IgD-negative memory B cell (primary cell): ENCODE data around the gene UBTD2. TPM values are rescaled to one million over a fixed set of nuclear protein-coding genes. Genes with fewer than 3 reads are reported as not detected.

Source experiments
- H3K27ac Mint-ChIP-seq, 3 donors: one replicate each; pipeline ENCODE4 v1.8.0; 2020 to 2022; ENCODE audit warnings: mild to moderate bottlenecking in 3 of 3, mixed read lengths in 3 of 3, moderate library complexity in 1 of 3
- H3K27me3 Mint-ChIP-seq: one replicate; pipeline ENCODE4 v1.8.0; 2021; ENCODE audit warnings: mixed read lengths
- H3K36me3 Mint-ChIP-seq: one replicate; pipeline ENCODE4 v1.8.0; 2020; ENCODE audit warnings: mild to moderate bottlenecking, mixed read lengths
- H3K4me1 Mint-ChIP-seq, 3 donors: one replicate each; pipeline ENCODE4 v1.8.0; 2020 to 2022; ENCODE audit warnings: mixed read lengths in 3 of 3, mild to moderate bottlenecking in 1 of 3
- H3K4me3 Mint-ChIP-seq, 4 donors: one replicate each; pipeline ENCODE4 v1.8.0; 2020 to 2022; ENCODE audit warnings: mild to moderate bottlenecking in 4 of 4, mixed read lengths in 4 of 4, moderate library complexity in 3 of 4
- H3K9me3 Mint-ChIP-seq, 3 donors: one replicate each; pipeline ENCODE4 v1.8.0; 2020 to 2021; ENCODE audit warnings: mixed read lengths in 3 of 3, mild to moderate bottlenecking in 1 of 3
- polyA plus RNA-seq: library from polyadenylated mRNA; unstranded; fragments of 300-500 nt; fragmentation: Illumina TruSeq; gene quantifications from one replicate; pipeline ENCODE4 v1.2.3, GENCODE V29; 2021

UBTD2 gene
- polyA plus RNA-seq, 1 donor from 2014 or later: 3.1 TPM

DNA sequence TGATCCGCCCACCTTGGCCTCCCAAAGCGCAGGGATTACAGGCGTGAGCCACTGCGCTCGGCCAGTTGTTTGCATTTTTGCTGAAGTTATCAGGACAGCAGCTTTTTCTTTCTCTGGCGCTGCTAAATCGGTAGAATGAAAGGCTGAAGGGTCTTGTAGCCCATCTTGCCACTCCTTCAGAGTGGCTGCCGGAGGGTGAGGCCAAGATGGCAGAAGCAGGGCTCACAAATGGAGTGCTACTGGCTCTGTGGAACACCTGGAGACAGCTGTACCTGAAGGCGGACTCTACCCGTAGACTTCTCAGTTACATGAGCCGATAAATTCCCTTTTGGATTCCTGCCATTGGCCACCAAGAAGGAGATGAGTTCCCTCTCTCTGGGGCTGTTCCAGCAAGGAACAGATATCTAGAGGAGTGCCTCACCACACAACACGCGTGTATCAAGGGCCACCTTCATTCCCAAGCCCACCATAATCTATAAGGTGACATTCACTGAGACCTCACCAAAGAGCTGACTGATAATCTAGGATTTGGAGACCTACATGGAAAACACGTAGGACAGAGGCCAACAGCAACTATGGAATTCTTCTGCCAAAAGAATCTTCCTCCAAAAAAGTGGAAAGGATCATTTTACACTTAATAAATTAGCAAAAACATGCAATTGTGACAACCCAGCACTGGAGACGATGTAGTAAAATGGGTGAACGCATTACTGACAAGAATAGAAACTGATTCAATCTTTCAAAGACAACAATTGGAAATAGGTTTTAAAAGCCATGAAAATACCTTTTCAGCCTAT is 117.3 kb downstream of the UBTD2 start:
- Mint-ChIP-seq H3K27ac (peak overlapping the region in 2 of 3 donors; percentile 63 to 77), H3K4me3 (no peak overlapping the region), H3K9me3 (no peaks in the 10 kb centered on the region), H3K4me1 (peaks cover 25 to 52% (median 27%) of the 10 kb centered on the region in 3 donors), H3K36me3 (no peaks in the 10 kb centered on the region), H3K27me3 (no peaks in the 10 kb centered on the region)

DNA sequence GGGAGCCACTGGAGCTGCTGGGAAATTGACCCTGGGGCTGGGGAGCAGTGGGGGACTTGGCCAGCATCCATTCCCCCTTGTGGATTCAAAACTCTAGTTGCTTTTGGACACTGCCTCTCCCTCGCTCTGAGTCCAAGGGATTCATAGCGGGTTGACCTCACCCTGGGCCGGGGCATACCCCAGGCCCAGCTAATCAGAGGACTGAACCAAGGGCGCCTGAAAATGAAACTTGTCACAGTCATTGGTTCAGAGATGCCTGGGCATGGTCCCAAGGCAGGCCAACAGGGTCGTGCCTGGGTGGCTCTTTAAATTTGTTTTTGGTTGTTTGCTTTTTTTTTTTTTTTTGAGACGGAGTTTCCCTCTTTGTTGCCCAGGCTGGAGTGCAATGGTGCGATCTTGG is 118.1 kb downstream of the UBTD2 start:
- Mint-ChIP-seq H3K36me3 (no peaks in the 10 kb centered on the region), H3K4me3 (peak overlapping the region in 2 of 4 donors; percentile 43 to 87), H3K27ac (peak overlapping the region in 2 of 3 donors; percentile 59 to 92), H3K4me1 (peaks cover 31 to 53% (median 32%) of the 10 kb centered on the region in 3 donors), H3K9me3 (no peaks in the 10 kb centered on the region), H3K27me3 (no peaks in the 10 kb centered on the region)

DNA sequence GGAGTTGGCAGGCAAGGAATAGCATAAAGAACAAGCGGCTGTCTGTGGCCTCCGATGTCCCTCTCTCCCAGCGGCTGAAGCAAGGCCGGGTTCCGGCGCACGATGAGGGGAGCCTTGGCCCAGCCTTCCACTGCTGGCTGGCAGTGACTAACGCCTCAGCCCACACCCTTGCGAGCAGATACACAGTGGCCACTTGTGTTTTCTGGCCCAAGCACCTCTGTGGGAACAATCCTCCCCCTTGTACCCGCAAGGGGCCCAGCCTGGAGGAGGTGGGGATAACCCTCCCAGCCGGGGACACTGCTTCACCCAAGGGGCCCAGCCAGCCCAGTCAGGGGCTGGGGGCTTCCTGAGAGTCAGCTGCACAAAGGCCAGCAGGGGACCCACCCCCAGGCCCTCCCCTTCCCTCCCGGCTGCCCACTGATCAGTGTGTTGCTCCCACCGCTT is 118.8 kb downstream of the UBTD2 start:
- H3K36me3 Mint-ChIP-seq: no peaks in the 10 kb centered on the region
- no peaks in the 10 kb centered on the region for H3K9me3 Mint-ChIP-seq
- H3K4me3 Mint-ChIP-seq: peak overlapping the region in 1 of 4 donors; percentile 87
- H3K27ac Mint-ChIP-seq: peak overlapping the region in 2 of 3 donors; percentile 53 to 92
- no peaks in the 10 kb centered on the region for H3K27me3 Mint-ChIP-seq
- peaks cover 28 to 48% (median 29%) of the 10 kb centered on the region in 3 donors for H3K4me1 Mint-ChIP-seq

DNA sequence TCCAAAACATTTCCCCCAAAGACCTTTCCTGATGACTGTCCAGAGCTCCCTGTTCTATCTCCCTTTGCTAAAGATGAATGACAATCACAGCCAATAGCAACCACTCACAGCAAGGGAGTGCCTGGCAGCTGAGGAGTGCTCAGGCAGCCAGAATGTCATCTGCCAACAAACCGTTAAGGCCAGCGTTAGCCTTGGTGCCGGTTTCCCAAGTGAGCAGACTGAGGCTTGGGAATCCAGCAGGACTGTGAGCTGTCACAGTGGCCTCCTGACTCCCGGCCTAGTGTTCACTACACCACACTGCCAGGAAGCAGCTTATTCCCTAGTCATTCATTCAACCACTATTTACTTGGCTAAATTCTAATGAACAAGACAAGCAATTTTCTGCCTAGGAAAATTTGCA is 120.2 kb downstream of the UBTD2 start:
- H3K4me1 Mint-ChIP-seq: peaks cover 33 to 47% (median 34%) of the 10 kb centered on the region in 3 donors

DNA sequence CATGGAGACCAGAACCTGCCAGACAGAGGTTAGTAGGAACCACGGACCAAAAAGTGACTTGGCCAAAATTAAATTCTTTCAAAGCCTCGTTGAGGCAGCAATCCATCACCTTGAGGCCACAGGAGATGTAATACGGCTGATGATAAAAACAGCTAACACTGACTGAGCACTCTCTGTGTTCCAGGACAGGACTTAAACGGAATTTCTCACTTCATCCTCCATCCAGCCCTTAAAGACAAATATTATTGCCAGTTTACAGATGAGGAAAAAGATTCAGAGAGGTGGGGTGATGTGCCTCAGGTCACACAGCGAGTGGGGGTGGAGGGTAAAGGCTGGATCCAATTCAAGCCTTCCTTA is 120.6 kb downstream of the UBTD2 start:
- Mint-ChIP-seq H3K36me3 (no peaks in the 10 kb centered on the region), H3K4me1 (peaks cover 35 to 46% (median 38%) of the 10 kb centered on the region in 3 donors), H3K9me3 (no peaks in the 10 kb centered on the region), H3K27me3 (no peaks in the 10 kb centered on the region), H3K4me3 (peak overlapping the region in 1 of 4 donors; percentile 23), H3K27ac (peak overlapping the region in 1 of 3 donors; percentile 32)

More for the DNA sequence above, 120.2 kb downstream of the UBTD2 start:
- H3K9me3 Mint-ChIP-seq: no peaks in the 10 kb centered on the region
- peak overlapping the region in 1 of 4 donors; percentile 22 for H3K4me3 Mint-ChIP-seq
- H3K27ac Mint-ChIP-seq: no peak overlapping the region
- H3K36me3 Mint-ChIP-seq: no peaks in the 10 kb centered on the region
- H3K27me3 Mint-ChIP-seq: no peaks in the 10 kb centered on the region

DNA sequence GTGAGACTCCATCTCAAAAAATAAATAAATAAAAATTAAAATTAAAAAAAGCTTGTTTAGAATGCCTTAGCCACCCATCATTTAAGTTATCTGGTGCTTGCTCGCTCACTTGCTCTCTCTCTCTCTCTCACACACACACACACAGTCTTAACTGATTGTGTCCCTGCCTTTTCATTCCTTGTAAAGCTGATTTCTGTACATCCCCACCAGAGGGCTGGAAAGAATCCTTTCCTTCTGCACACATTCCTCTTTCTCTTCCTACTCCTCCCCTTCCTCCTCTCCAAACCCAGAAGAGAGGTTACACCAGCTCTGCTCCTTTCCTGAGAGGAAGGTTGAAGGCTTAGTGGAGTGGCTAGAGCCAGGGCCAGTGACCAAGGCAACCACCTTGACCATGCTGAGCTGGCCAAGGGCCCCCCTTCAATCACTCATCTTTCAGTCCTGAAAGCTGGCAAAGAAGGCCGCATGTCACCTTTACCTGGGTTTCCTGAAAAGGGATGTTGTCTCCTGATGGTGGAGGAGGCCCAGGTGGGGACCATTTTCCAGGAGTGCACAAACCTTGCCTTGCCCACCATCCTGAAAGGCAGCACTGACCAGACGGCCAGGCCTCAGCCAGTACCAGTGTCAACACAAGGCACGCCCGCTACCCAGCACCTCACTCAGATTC is 121.1 kb downstream of the UBTD2 start:
- H3K36me3 Mint-ChIP-seq: no peaks in the 10 kb centered on the region
- H3K4me1 Mint-ChIP-seq: peaks cover 33 to 45% (median 38%) of the 10 kb centered on the region in 3 donors
- H3K4me3 Mint-ChIP-seq: peak overlapping the region in 1 of 4 donors; percentile 78
- H3K9me3 Mint-ChIP-seq: no peaks in the 10 kb centered on the region
- peak overlapping the region in 2 of 3 donors; percentile 32 to 96 for H3K27ac Mint-ChIP-seq
- no peaks in the 10 kb centered on the region for H3K27me3 Mint-ChIP-seq

DNA sequence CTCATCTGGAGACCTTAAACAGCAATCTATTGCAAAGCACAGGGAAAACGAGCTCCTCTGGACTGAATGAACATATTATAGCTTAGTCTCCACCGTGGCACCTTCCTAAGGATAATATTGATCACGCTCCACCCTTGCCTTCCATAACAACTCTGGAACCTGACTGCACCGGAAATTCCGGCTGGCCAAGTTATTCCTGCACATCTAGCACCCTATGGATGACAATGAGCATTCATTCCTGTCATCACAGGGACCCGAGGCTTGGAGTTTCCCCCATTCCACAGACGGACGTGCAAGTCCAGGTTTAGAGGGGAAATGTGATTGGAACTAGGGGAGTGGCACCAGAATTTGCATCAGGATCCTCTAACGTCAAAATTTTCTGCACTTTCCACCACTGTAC is 123.1 kb downstream of the UBTD2 start:
- H3K9me3 Mint-ChIP-seq: no peaks in the 10 kb centered on the region
- peak overlapping the region in 2 of 4 donors; percentile 23 to 66 for H3K4me3 Mint-ChIP-seq
- peaks cover 7% of the 10 kb centered on the region for H3K36me3 Mint-ChIP-seq
- H3K27me3 Mint-ChIP-seq: no peaks in the 10 kb centered on the region
- H3K4me1 Mint-ChIP-seq: peaks cover 37 to 57% (median 38%) of the 10 kb centered on the region in 3 donors
- H3K27ac Mint-ChIP-seq: peak overlapping the region in 2 of 3 donors; percentile 12 to 86

Other genes with a start within 250 kb of the UBTD2 start
- 87.9 TPM for gene STK10, start 95.5 kb downstream of the UBTD2 start, polyA plus RNA-seq
- not detected for gene EFCAB9, start 89.6 kb downstream of the UBTD2 start, polyA plus RNA-seq
- not detected for gene SH3PXD2B, start 170.8 kb upstream of the UBTD2 start, polyA plus RNA-seq